Esophagus squamous epithelium (tissue), 4 donors: ENCODE data around the gene BRAF.

Experiments
- CTCF ChIP-seq, 6 experiments: fragments of 450-650 bp in 4 of 6; fragments of 200-600 bp in 2 of 6; sonication (generic) in 2 of 6; IDR thresholded peaks; one replicate each; pipeline ENCODE4 v1.5.1; 2016 to 2019; ENCODE audit warnings: antibody characterized with exemption in 6 of 6, mild to moderate bottlenecking in 4 of 6, moderate library complexity in 4 of 6
- POLR2A ChIP-seq, 4 donors: fragments of 450-650 bp; IDR thresholded peaks; one replicate each; pipeline ENCODE4 v1.6.1; 2017; ENCODE audit warnings: antibody characterized with exemption in 4 of 4, mild to moderate bottlenecking in 4 of 4, moderate library complexity in 3 of 4

DNA sequence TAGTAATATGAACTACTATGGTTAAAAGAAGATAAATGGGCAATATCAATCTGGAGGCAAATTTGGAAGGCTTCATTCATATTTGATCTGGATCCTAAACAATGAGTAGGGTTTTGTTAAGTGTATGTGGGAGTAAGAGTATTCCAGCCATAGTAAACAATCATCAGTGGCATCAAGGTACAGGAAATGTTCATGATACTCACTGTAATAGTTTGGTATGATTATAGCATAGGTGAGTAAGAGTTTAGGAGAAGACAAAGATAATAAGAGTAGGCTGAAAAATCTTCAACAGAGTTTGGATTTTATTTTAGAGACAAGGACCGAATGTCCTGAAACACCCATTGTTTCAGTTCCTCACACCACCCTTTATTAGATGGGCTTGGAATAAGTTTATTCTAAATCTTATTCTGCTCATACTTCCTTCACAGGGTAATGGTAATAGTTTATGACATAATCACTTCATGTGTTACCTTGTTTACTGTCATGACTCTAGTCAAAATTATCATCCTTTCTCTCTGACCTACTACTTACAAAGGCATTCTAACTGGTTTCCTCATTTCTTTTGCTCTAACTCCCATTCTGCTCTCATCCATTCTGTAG is 38.9 kb downstream of the BRAF start:
- TF ChIP-seq CTCF (IDR thresholded peaks at IDR 0.05) (no peak), POLR2A (IDR thresholded peaks at IDR 0.05) (no peak)
